ENCODE results near the gene TSPAN19. TPM values are rescaled to one million over a fixed set of nuclear protein-coding genes. Genes with fewer than 3 reads are reported as not detected.

TSPAN19 gene
- total RNA-seq, 1 experiment from 2014 or later, result not detected

GRCh38 chr12:84983289-84983688 lies 52.8 kb downstream of the TSPAN19 start:
- Histone ChIP-seq H3K27me3 (ENCODE audit: insufficient read depth, low read length) (no peaks in the 10 kb centered on the region), H3K4me2 (ENCODE audit: insufficient read depth, insufficient read length, low read length) (no peak overlapping the region), H3K14ac (ENCODE audit: insufficient read depth, low read length) (no peak overlapping the region), H3K79me1 (ENCODE audit: insufficient read depth, low read depth, low read length, poor library complexity, severe bottlenecking) (no peaks in the 10 kb centered on the region), H2BK12ac (ENCODE audit: insufficient read length, low read depth, low read length) (no peak overlapping the region), H3K18ac (ENCODE audit: insufficient read length, low read depth, low read length) (no peak overlapping the region), H3K27ac (ENCODE audit: insufficient read length, low read depth, low read length) (no peak overlapping the region), H4K5ac (ENCODE audit: insufficient read length, low read depth, low read length) (no peak overlapping the region), H3K4ac (ENCODE audit: low read depth, low read length) (no peak overlapping the region), H2BK120ac (ENCODE audit: low read depth, low read length, poor library complexity, severe bottlenecking) (no peak overlapping the region), H4K8ac (replicated peaks; ENCODE audit: insufficient read length, low read depth, low read length) (no peak overlapping the region), H3K4me1 (ENCODE audit: insufficient read depth, low read length) (no peaks in the 10 kb centered on the region; the same call in none of the 2 replicates), H4K20me1 (ENCODE audit: control insufficient read depth, insufficient read depth, insufficient read length) (no peaks in the 10 kb centered on the region), H3K79me2 (ENCODE audit: insufficient read depth, low read length) (no peaks in the 10 kb centered on the region), H2AFZ (ENCODE audit: low read length) (peak overlapping the region; percentile 48), H3T11ph (ENCODE audit: low read length) (no peak overlapping the region), H3K23ac (ENCODE audit: insufficient read length, low read depth, low read length) (no peak overlapping the region), H2AK5ac (ENCODE audit: insufficient read length, low read length) (no peak overlapping the region), H3K9me3 (ENCODE audit: control insufficient read depth, low read depth, low read length) (no peaks in the 10 kb centered on the region), H2BK20ac (ENCODE audit: low read depth, low read length, poor library complexity, severe bottlenecking) (no peak overlapping the region), H4K91ac (ENCODE audit: insufficient read length, low read depth, low read length) (no peak overlapping the region), H3K9ac (ENCODE audit: extremely low read depth, insufficient read length, low read length) (no peak overlapping the region), H2BK15ac (ENCODE audit: low read depth, low read length) (no peak overlapping the region), H2BK5ac (ENCODE audit: insufficient read length, low read length) (no peak overlapping the region), H3K56ac (ENCODE audit: insufficient read length, low read depth, low read length) (no peak overlapping the region), H3K23me2 (ENCODE audit: insufficient read length, low read depth, low read length, poor library complexity, severe bottlenecking) (no peaks in the 10 kb centered on the region)
- no peak for DNase-seq
- no peak overlapping the region for H3K4me3 Mint-ChIP-seq
- no peaks in the 10 kb centered on the region for H3K36me3 Mint-ChIP-seq (ENCODE audit: insufficient read depth in 1 of 3, low read depth in 3 of 3)
- H3K9me3 Mint-ChIP-seq, result no peaks in the 10 kb centered on the region; a peak in 1 of 5 replicates
- WGBS (ENCODE audit: extremely low coverage, insufficient read length, low lambda C conversion rate), result no CpG with 5 or more reads among the region's 3 CpGs
- no peak for TF ChIP-seq CTCF (conservative IDR thresholded peaks at IDR 0.05)
- H3K4me1 Mint-ChIP-seq, result peaks cover 16 to 18% of the 10 kb centered on the region in 2 experiments
- H3K27me3 Mint-ChIP-seq (ENCODE audit: low read depth), result no peaks in the 10 kb centered on the region
- peak overlapping the region in 2 of 3 experiments; percentile 85 to 97; a peak in 5 of 7 replicates for H3K27ac Mint-ChIP-seq
